A673 (cell line): ENCODE data around the gene PPP1R26.

Experiments used
- CTCF ChIP-seq: fragments of 300-800, 200-600 bp; sonication (generic); conservative IDR thresholded peaks from 2 replicates; pipeline ENCODE4 v1.5.1; 2017; ENCODE audit warnings: low read depth, mild to moderate bottlenecking, antibody characterized with exemption, low read length, moderate library complexity, mixed read lengths
- EZH2 ChIP-seq: fragments of 200-600 bp; sonication (generic); IDR thresholded peaks from 2 replicates; pipeline ENCODE4 v1.6.1; 2017; ENCODE audit warnings: borderline replicate concordance, low read depth, mild to moderate bottlenecking, mixed read lengths, antibody characterized with exemption, low read length; ENCODE audit not compliant: poor library complexity, severe bottlenecking

DNA sequence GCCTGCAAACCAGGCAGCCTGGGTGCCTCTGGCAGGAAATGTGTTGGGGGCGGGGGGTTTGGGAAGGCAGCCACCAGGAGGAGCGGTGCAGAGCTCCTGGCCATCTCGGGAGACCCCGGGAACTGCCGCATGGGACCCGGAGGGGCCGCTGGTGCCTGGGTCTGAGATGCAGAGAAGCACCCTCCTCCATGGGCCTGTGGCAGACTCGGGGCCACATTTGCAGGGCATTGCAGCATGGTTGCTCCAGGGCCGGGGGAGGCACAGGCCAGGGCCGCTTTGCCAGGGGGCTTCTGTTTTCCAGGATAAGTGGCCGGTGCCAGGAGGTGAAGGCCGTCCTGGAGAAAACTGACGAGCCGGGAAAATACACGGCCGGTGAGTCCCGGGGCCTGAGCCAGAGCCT is 43.3 kb downstream of the PPP1R26 start:
- TF ChIP-seq CTCF = no peak
- no peak for TF ChIP-seq EZH2
